Activated CD4-positive, alpha-beta T cell treated with anti-CD3 and anti-CD28 coated beads, Interleukin-2, amount 50 U/mL, for 48 hours (primary cell): ENCODE measurements around the gene PDLIM1.
"Not testable (repeated sequence)": the region's sequence is repeated elsewhere in the genome, so short reads cannot be mapped to it uniquely, and the experiment has no call there.

Experiments used
- DNase-seq, 2 experiments: peaks; one replicate each; pipeline ENCODE4 v3.0.0-alpha.2; 2020

PDLIM1 gene

DNA sequence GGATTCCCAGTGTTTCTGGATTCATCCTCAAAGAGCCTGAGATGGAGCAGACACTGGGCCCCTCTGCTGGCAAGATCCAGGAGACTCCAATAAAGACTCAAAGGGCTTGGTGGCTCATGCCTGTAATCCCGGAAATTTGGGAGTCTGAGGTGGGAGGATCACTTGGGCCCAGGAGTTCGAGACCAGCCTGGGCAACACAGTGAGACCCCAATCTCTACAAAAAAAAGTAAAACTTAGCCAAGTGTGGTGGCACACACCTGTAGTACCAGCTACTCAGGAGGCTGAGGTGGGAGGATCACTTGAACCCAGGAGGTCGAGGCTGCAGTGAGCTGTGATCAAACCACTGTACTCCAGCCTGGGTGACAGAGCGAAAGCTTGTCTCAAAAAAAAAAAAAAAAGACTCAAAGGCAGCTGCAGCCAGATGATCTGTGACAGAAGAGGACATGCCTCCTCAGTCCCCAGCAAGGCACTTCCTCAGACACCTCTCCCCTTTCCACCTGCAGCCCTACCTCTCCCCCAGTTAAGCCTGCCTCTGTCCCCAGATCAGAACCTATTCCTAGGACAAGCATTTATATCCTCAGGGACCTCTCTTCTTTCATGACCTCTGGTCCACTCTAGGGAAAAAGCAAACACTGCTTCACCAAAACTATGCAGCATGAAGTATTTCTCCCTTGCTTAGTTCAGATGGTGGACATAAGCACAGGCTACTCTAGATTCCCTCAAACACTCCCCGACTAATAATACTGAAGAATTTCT is 27.9 kb downstream of the PDLIM1 start:
- no peak for DNase-seq

DNA sequence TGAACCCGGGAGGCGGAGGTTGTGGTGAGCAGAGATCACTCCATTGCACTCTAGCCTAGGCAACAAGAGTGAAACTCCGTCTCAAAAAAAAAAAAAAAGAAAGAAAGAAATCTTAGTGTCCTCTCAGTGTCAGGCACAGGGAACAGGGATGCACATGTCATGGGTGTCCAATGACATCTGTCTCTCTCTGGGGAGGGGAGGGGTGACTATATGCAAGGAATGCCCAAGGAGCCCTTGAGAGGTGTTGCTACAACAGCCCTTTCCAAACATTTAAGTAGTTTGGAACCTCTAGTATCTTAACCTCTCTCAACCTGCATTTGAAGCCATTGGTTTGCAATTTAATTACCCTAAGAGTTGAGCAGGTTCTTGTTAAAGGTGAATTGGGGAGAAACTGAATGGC is 28.9 kb downstream of the PDLIM1 start:
- no peak for DNase-seq

DNA sequence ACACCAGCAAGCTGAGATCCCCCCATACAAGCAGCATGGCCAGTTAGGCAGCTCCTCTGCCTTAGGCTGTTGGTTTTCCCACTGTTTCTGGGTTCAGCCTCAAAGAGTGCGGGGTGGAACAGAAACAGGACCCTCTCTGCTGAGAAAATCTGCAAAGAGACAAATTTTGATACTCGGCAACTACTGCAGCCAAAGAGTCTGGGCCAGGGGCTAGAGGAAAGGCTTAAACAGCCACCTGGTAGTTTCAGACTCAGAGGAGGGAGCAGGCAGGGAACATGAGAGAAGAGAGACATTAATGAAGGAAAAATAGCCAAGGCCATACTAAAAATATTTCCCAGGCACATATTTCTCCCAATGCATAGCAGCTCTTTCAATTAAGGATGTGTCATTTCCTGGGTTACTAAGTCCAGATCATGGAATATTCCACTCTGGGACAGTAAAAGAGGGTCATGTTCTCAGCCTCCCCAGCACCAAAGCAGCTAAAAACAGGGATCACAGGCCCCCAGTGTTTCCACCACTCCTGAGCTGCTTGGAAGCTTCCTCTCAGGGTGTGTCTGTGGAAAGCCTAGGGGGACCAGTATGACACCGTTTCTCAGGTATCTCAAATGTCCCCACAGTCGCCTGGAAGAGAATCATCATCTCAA is 29.8 kb downstream of the PDLIM1 start:
- no peak for DNase-seq

DNA sequence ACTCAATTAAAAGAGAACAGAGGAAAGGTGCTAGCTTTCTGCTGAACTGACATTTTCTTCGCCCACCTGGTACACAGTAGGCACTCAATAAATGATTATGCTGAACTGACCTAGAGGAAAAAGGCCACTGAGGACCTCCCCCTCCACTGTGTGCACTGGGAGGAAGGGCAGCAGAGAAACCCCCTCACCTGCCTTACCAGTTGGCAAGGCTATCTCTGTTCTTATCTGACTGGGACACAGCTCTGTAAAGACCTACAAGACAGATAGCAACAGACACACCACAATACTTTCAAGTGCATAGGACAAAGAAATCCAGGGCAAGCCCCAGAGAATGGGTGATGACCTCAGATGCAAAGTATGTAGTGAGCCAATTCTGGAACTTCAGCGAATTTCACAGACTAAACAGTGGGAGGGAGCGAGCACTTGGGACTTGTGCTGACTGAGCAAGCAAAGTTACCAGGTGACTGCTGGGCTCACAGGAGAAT is 30.4 kb downstream of the PDLIM1 start:
- no peak for DNase-seq

DNA sequence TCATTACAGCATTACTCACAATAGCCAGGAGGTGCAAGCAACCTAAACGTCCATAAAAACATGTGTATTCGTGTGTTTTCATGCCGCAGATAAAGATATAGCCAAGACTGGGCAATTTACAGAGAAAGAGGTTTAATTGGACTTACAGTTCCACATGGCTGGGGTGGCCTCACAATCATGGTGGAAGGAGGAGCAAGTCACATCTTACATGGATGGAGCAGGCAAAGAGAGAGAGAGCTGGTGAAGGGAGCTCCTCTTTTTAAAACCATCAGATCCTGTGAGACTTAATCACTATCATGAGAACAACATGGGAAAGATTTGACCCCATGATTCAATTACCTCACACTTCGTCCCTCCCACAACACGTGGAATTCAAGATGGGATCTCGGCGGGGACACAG is 33.0 kb downstream of the PDLIM1 start:
- DNase-seq: no peak

DNA sequence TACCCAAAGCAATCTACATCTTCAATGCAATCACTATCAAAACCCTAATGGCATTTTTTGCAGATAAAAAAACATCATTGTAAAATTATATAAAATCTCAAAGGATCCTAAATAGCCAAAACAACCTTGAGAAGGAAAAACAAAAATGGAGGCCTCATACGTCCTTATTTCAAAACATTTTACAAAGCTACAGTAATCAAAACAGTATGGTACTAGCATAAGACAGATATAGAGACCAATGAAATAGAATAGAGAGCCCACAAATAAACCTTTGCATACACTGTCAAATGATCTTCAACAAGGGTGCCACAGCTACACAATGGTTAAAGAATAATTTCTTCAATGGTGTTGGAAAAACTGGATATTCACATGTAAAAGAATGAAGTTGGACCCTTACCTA is 34.5 kb downstream of the PDLIM1 start:
- no peak for DNase-seq

DNA sequence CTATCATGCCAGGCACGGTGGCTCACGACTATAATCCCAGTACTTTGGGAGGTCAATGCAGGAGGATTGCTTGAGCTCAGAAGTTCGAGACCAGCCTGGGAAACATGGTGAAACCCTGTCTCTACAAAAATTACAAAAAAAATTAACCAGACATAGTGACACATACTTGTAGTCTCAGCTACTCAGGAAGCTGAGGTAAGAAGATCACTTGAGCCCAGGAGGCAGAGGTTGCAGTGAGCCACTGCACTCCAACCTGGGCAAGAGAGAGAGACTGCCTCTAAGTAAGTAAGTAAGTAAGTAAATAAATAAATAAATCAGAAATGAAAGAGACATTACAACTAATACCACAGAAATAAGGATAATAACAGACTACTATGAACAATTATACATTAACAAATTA is 36.2 kb downstream of the PDLIM1 start:
- DNase-seq: no peak

DNA sequence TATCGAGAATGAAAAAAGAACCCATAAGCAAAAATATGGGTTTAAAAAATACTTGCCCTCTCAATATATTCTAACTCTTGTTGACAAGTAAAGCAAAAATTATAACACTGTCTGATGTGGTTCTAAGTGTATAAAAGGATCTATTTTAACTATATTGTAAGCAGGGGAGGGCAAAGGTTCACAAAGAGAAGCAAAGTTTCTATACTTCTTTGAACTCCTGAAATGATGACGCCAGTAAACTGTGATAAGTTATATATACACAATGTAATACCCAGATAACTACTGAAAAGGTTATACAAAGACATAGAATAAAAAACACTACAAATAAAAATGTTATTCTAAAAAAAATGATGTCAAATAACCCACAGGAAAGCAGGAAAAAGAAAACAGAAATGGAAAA is 37.1 kb downstream of the PDLIM1 start:
- DNase-seq: no peak

DNA sequence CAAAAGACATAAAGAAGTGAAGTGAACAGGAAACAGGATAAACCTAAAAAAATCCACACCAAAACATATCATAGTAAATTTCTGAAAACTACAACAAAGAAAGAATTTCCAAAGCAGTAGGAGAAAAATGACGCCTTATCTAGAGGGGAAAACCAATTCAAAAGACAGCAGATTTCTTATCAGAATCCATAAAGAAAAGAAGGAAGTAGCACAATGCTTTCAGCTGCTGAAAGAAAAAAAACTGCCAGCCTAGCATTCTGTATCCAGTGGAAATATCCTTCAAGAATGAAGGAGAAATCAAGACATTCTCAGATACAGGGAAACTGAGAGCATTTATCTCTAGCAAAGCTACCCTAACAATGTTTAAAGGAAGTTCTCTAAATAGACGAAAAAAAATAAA is 37.8 kb downstream of the PDLIM1 start:
- no peak for DNase-seq

DNA sequence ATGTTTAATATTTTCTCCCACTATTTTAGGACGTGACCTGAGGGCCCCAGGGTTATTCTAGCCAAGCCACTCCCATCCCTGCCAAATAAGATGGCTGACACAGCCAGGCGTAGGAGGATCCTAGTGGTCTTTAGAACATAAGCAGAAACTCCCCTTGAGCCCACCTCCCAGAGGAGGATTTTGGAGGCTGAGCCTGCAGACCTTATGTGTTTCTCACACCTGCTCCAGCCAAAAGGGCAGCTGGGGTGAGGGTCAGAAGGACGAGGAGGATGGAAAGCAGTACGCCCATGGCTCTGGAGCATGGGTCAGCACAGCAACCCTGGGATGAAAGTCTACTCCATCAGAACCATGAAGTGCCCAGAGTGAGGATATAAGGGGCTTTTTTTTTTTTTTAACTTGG is 39.9 kb downstream of the PDLIM1 start:
- no peak for DNase-seq

DNA sequence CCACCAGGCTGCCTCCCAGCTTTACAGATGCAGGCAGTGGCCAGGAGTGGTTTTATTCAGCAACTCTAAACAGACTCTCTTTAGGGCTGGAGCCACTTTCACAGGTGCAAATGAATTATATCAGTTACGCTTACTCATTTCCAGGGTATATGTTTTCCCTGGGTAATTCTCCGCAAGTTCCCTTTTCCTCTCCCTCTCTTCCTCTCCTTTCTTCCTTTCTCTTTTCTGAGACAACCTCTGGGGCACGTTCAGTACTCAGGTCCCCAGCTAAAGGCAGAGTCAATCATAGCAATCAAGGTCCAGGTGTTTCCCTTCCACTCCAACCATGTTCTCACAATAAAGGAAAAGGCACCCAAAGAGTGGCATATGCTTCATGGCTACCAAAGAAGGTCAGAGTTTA is 41.3 kb downstream of the PDLIM1 start:
- DNase-seq: no peak

DNA sequence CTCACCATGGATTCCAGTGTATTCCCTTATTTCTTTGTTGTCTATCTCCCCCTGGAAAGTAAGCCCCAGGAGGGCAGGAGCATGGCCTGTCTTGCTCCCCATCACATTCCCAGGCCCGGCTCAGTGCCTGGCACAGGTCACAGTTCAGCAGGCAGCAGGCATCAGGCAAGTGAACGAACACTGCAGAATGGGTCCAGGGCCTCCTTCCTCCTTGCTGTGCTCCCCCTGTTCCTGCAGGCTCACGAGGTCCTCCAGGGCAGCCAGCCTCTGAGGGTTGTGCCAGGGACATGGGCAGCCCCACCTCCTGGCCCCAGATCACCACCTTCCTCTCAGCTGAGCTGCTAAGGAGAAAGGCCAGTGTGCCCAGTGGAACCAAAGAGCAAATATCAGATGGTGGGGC is 41.8 kb downstream of the PDLIM1 start:
- no peak for DNase-seq

DNA sequence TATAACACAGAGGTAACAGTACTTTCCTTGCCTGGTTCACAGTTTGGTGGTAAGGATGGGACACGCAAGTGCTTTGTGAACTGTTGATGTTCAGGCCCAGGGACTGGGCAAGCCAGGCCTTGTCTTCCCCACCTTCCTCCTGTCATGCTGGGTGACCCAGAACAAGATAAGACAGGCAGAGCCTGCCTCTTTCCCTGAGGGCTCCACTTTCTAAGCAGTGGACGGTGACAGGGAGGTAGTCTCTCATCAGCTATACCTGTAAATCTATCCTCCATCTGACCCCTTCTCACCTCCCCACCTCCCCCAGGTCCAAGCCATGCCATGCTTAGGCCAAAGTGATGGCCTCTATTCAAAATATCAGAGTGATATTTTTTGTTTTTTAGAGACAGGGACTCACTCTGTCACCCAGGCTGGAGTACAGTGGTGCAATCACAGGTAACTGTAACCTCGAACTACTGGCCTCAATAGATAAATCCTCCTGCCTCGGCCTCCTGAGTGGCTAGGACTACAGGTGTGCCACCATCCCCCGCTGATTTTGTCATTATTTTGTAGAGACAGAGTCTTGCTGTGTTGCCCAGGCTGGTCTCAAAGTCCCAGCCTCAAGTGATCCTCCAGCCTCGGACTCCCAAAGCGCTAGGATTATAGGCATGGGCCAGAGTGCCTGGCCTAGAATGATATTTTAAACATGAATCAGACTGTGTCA is 42.8 kb downstream of the PDLIM1 start:
- no peak for DNase-seq

DNA sequence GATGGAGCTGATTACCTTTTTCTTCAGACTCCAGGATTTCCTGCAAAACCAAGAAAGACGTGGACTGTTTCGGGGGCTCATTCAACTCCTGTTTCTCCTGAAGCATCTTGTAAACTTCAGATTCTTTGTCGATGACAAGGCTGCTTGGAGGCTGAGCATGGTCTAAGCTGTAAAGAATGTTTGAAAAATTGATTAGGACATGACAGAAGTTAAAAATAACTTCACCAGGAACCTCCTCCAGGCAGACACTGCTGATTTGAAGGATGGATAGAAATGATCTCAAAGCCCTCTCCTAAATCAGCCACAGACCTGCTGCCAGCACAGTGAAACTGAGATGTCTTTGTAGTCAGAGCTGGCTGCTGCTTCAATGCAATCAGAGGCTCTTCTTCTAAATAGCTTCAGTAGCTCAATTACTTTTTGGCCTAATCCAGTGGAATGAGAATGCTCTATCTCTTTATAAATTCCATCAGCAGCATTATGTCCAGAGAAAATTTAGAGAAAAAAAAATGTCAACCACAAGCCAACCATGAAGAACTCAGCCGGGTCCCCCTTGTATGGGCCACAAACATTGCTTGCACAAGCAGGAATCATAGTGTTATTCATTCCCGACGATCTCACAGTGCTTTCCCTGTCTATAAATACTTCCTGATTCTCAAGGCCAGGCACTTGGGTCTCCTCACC is 43.5 kb downstream of the PDLIM1 start:
- DNase-seq: no peak

DNA sequence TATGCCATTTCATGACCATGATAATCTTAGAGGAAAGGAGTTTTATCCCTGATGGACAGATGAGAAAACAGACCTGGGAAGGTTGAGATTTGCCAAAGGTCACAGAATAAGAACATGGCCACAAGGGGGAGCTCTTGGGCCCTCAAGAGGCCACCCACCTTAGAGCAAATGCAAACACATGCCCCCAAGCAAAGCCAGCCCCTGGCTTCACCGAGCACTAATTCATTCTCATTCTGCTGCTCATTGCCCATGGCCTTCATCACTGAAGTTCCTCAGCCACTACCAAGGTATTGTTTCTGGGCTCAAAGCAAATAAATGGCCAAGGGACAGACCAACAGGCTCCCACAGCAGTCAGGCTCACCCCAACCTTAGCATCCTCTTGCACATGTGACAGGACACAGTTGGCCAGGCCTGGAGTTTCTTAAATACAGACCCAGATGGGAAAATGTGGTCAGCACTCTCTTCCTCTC is 44.2 kb downstream of the PDLIM1 start:
- peak; percentile 68 to 74 for DNase-seq

DNA sequence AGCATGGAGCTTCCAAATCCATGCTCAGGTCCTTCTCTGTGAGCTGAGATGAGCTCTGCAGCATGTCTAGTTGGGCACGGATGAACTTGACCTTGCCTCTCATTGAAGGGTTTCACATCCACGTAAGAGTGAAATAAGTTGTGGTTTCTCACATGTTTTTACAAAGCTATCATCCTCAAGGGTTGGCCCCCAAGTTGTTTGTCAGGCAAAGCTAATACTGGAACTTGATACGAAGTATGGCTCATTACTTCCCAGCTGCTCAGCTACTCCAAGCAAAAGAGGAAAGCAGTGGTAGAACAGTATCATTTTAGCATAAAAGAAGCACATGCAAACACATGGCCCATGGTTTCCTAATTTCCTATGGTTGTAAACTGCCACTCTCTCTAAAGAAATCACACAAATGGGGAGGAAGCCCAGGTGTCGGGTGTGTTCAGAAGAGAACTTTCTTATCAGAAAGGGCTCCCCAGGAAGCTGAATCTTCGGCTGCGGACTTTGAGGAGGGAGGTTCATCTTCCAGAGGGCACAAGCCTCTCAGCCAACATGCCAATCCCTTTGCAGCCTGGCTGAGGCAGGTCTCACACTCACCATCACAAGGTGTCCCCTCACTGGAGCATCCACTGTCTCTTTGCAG is 45.3 kb downstream of the PDLIM1 start:
- no peak for DNase-seq

DNA sequence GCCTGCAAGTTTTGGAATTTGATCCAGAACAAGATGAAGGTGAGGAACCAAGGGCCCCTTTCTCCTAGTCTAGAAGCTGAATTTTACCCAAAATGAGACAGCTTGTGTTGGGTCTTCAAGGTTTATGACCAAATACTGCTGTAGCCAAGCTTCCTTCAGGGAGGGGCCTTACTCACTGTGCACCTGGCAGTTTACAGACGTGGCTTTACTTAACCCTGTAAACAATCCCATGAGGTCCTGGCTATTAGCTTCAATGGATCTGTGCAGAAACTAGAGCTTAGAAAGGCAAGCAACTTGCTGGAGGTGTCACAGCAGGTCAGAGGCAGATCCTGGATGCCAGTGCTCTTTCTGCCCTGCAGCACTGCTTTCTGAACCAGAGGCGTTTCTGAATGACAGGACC is 46.7 kb downstream of the PDLIM1 start:
- DNase-seq: no peak

DNA sequence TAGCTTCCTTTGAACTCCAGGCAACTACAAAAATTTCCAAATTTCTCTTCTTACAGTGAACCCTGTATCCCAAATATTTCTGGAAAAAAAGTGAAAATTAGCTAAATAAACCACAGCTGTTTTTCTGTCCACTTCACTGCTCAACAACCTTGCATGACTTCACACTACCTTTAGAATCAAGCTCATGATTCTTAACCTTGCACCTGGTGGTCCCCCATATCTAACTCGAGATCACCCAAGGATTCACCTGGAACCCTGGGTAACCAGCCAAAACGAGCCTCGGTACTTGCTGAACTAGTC is 47.5 kb downstream of the PDLIM1 start:
- no peak for DNase-seq

DNA sequence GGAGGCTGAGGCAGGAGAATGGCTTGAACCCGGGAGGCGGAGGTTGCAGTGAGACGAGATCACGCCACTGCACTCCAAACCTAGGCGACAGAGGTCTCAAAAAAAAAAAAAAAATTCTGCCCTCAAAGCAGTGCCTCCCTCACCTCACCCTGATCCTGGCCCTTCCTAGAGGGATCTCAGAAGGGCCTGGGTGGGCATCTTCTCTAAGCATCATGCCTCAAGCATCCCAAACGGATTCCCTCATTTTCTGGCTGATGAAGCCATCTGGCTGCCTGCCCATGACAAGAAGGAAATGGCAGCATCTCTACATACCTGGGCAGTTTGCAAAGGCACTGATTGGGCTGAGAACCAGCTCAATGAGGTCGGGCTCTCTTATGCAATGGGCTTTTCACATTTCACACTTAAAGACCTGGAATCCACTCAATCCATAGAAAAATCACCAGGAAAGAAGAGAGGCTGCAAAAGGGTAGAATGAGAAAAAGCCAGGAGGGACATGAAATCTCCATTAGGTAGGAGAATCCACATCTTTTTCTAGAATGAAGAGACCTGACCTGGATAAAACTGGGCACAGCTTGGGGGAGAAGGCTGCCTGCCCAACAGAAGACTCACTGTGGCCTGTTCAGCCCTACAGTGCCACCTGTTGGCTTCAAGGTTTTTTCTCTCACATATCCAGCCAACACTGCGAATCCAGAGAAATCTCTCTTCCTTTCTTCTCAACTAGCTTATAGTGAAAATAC is 48.1 kb downstream of the PDLIM1 start:
- DNase-seq: peak; percentile 36 to 43

DNA sequence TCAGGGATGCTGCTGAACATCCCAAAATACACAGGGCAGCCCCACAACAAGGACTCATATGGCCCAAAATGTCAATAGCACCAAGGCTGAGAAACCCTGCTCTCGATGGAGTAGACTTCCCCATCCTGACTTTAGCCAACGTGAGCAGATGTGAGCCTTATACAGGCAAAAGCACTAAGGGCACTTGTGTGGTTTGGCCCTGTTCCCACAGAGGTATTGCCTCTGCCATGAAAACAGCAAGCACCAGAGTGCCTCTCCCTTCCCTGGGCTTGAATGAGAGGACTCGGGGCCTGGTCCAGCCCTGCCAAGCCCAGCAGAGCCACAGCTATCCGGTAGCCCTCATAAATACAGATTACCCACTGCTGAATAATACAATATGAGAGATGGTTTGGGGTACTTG is 49.3 kb downstream of the PDLIM1 start:
- DNase-seq: no peak

DNA sequence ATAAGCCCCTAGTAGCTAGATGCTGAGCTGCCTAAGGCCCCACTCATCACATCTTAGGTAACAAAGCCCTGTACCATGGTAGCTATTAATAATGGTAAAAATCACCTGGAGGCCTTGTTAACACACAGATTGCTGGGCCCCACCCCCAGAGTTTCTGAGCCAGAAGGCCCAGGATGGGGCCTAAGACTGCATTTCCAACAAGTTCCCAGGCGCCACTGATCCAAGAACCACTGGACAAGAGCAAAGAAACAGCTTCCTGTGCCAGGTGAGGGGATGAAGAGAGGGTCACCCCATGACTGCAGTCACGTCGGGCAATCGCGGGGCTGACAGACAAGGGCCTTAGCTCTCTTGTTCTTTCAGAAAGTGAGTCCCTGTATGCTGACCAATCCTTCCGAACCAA is 50.0 kb downstream of the PDLIM1 start:
- DNase-seq: no peak

DNA sequence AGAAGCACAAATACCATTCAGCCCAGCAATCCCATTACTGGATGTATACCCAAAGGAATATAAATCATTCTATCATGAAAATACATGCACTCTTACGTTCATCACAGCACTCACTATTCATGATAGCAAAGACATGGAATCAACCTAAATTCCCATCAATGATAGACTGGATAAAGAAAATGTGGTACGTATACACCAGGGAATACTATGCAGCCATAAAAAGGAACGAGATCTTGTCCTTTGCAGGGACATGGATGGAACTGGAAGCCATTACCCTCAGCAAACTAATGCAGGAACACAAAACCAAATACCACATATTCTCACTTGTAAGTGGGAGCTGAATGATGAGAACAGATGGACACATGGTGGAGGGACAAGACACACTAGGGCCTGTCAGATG is 50.7 kb downstream of the PDLIM1 start:
- not testable (repeated sequence) for DNase-seq
